Fibroblast of gingiva (primary cell): ENCODE measurements around the gene SLC7A7.
"Not testable (repeated sequence)": the region's sequence is repeated elsewhere in the genome, so short reads cannot be mapped to it uniquely, and the experiment has no call there.

ENCODE experiments used
- DNase-seq: peaks from one replicate; pipeline ENCODE4 v3.0.0-alpha.2; 2011; ENCODE audit warnings: low read depth

Gene SLC7A7

GRCh38 chr14:22843123-22843925 is 28.1 kb upstream of the SLC7A7 start:
- no peak for DNase-seq

- no peak for DNase-seq
These were observed 27.2 kb upstream of the SLC7A7 start for GRCh38 chr14:22842211-22843122.

GRCh38 chr14:22841769-22842168 is 26.5 kb upstream of the SLC7A7 start:
- DNase-seq, result no peak

GRCh38 chr14:22841311-22841710 is 26.1 kb upstream of the SLC7A7 start:
- DNase-seq, result no peak

- DNase-seq, result peak; percentile 90
These were observed 24.0 kb upstream of the SLC7A7 start for GRCh38 chr14:22839159-22839779.

- DNase-seq, result peak; percentile 63
These were observed 23.4 kb upstream of the SLC7A7 start for GRCh38 chr14:22838631-22839041.

GRCh38 chr14:22837750-22838538 is 22.7 kb upstream of the SLC7A7 start:
- DNase-seq, result peak; percentile 76

GRCh38 chr14:22837114-22837749 is 22.0 kb upstream of the SLC7A7 start:
- DNase-seq, result no peak

GRCh38 chr14:22836301-22837113 is 21.3 kb upstream of the SLC7A7 start, which contains the start of gene MMP14:
Gene MMP14, plus strand, starts transcription at chr14:22836585. Its CDS starts 233 bp downstream, at chr14:22836818.
- DNase-seq, result peak; percentile 95

DNA sequence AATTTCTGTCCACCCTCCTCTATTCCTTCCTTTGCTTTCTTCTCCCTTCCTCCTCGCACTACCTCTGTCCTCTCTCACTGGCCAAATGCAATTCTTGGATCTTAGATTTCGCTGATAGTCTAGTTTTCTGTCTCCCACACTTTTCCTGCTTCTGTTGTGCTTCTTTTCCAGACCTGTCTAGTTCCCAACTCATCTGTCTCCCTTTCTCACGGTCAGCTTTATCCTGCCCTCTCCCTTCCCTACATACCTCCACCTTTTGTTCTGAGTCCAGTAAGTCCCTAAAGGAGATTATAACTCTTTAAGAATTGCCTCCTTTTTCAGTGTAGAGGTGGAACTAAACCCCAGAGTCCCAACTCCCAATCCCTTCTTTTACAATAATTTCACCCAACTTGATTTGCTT is 20.3 kb upstream of the SLC7A7 start:
- no peak for DNase-seq

GRCh38 chr14:22830443-22831010 is 15.3 kb upstream of the SLC7A7 start:
- no peak for DNase-seq

GRCh38 chr14:22829661-22830442 is 14.6 kb upstream of the SLC7A7 start, which contains the start of gene MRPL52:
Gene MRPL52, plus strand, starts transcription at chr14:22829887. Its CDS starts 26 bp downstream, at chr14:22829913.
- DNase-seq, result peak; percentile 81

- DNase-seq, result not testable (repeated sequence)
These were observed 13.9 kb upstream of the SLC7A7 start for GRCh38 chr14:22829076-22829660.

DNA sequence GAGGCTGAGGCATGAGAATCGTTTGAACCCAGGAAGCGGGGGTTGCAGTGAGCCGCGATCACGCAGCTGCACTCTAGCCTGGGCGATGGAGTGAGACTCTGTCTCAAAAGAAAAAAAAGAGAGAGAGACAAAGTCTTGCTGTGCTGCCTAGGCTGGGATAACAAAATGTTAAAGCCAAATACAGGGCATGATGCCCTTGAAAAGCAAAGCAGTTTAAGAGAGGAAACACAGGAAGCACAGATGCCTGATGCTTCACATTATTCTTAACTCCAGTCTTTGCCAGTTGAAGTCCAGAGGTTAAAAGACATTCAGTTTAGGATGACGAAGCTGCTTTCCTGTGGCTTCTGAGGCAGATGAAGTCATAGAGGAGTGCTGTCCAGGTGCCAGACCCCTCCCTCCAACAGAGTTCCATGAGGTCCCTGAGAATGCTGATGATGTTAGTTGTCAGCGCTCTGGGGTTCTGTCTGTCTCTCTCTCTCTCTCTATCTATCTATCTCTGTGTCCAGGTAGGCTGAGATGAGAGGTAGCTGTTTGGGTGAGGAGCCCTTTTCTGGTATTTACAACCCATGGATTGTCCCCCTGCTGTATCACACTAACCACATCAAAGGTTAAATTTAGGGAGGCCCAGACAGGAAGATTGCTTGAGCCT is 9.6 kb upstream of the SLC7A7 start:
- peak; percentile 84 for DNase-seq

GRCh38 chr14:22822571-22823098 is 7.4 kb upstream of the SLC7A7 start:
- DNase-seq, result peak; percentile 81

- DNase-seq, result no peak
These were observed 6.9 kb upstream of the SLC7A7 start for GRCh38 chr14:22822016-22822570.
